K562 (cell line): Measurements from ENCODE around the gene TMEM135.

Experiments used
- MAFF ChIP-seq: IDR thresholded peaks from 2 replicates; pipeline ENCODE4 v1.6.1; 2012; ENCODE audit warnings: low read length, improper control_type of control experiment
- NFIC ChIP-seq: fragments of 450-650 bp; IDR thresholded peaks from 2 replicates; pipeline ENCODE4 v1.6.1; 2017; ENCODE audit warnings: mild to moderate bottlenecking, inconsistent platforms
- RBM17 ChIP-seq: fragments of 200-400 bp; formaldehyde crosslinking; IDR thresholded peaks from 2 replicates; pipeline ENCODE4 v1.6.1; 2017; ENCODE audit warnings: low read depth, mild to moderate bottlenecking, low read length, borderline replicate concordance
- ZNF3 ChIP-seq: fragments of 250-450 bp; sonication (Bioruptor Pico); IDR thresholded peaks from 2 replicates; pipeline ENCODE4 v1.5.0; 2021; ENCODE audit warnings: mild to moderate bottlenecking, moderate library complexity
- TF ChIP-seq, protein P1 (sequence below), 3 experiments: IDR thresholded peaks in 2 of 3; conservative IDR thresholded peaks in 1 of 3; 2 replicates each; pipeline ENCODE4 v1.5.1; 2011 to 2012; ENCODE audit warnings: low read length in 3 of 3, mild to moderate bottlenecking in 3 of 3, control low read depth in 2 of 3, improper control_type of control experiment in 1 of 3, inconsistent platforms in 1 of 3, low read depth in 1 of 3, mixed read lengths in 1 of 3, moderate library complexity in 1 of 3; ENCODE audit not compliant: insufficient read depth in 2 of 3
- TF ChIP-seq, protein P2 (sequence below): sonication (generic); formaldehyde crosslinking; IDR thresholded peaks from 2 replicates; pipeline ENCODE4 v1.8.1; 2023; ENCODE audit warnings: mild to moderate bottlenecking, missing genetic modification reagents
- TF ChIP-seq, protein P3 (sequence below): fragments of 450-650 bp; IDR thresholded peaks from 2 replicates; pipeline ENCODE4 v1.7.1; 2018; ENCODE audit warnings: mild to moderate bottlenecking, low read depth; ENCODE audit not compliant: partially characterized antibody
- TF ChIP-seq, protein P4 (sequence below): fragments of 150-350 bp; IDR thresholded peaks from 2 replicates; pipeline ENCODE4 v1.6.1; 2014; ENCODE audit warnings: low read depth, mild to moderate bottlenecking, low read length, borderline replicate concordance
- TF ChIP-seq, protein P5 (sequence below): fragments of 250-450 bp; sonication (Bioruptor Pico); IDR thresholded peaks from 2 replicates; pipeline ENCODE4 v1.5.0; 2021; ENCODE audit warnings: mild to moderate bottlenecking, borderline replicate concordance

DNA sequence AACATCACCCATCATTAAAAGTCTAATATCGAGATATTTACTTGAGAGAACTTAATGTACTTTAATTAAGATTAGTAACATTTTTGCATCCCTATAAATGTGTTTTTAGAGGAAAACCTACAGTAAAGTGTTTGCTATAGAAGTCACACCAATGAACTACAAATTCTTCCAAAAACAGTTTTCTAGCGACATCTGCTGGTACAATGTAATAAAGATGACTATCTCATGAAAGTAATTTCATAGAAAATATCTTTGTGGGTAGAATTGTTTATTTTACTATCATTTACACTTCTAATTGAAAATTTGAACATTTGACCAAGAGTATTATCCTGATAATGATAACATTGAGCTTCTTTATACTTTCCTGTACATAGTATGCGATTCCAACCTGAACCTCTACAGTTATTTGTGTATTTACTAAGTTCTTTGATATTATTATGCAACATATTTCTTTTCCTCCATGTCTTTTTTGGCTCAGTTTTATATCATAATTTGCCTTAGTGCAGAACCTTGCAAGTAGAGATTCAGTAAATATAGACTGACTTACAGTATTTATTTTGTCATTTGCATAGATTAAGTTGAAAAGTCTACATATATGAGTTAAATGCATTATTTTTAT is 252.7 kb downstream of the TMEM135 start:
- no peak for TF ChIP-seq ZNF3 (CRISPR knock-in tag)
- TF ChIP-seq, protein P1, sequence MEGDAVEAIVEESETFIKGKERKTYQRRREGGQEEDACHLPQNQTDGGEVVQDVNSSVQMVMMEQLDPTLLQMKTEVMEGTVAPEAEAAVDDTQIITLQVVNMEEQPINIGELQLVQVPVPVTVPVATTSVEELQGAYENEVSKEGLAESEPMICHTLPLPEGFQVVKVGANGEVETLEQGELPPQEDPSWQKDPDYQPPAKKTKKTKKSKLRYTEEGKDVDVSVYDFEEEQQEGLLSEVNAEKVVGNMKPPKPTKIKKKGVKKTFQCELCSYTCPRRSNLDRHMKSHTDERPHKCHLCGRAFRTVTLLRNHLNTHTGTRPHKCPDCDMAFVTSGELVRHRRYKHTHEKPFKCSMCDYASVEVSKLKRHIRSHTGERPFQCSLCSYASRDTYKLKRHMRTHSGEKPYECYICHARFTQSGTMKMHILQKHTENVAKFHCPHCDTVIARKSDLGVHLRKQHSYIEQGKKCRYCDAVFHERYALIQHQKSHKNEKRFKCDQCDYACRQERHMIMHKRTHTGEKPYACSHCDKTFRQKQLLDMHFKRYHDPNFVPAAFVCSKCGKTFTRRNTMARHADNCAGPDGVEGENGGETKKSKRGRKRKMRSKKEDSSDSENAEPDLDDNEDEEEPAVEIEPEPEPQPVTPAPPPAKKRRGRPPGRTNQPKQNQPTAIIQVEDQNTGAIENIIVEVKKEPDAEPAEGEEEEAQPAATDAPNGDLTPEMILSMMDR (IDR thresholded peaks at IDR 0.05 in 2 of 3, conservative IDR thresholded peaks at IDR 0.05 in 1 of 3; ENCODE audit: insufficient read depth in 2 of 3, low read depth in 1 of 3, low read length in 3 of 3) = peak in 2 of 3 experiments; percentile 42 to 80; a peak in 3 of 6 replicates
- TF ChIP-seq, protein P2, sequence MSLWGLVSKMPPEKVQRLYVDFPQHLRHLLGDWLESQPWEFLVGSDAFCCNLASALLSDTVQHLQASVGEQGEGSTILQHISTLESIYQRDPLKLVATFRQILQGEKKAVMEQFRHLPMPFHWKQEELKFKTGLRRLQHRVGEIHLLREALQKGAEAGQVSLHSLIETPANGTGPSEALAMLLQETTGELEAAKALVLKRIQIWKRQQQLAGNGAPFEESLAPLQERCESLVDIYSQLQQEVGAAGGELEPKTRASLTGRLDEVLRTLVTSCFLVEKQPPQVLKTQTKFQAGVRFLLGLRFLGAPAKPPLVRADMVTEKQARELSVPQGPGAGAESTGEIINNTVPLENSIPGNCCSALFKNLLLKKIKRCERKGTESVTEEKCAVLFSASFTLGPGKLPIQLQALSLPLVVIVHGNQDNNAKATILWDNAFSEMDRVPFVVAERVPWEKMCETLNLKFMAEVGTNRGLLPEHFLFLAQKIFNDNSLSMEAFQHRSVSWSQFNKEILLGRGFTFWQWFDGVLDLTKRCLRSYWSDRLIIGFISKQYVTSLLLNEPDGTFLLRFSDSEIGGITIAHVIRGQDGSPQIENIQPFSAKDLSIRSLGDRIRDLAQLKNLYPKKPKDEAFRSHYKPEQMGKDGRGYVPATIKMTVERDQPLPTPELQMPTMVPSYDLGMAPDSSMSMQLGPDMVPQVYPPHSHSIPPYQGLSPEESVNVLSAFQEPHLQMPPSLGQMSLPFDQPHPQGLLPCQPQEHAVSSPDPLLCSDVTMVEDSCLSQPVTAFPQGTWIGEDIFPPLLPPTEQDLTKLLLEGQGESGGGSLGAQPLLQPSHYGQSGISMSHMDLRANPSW (CRISPR knock-in tag) = no peak
- no peak for TF ChIP-seq NFIC
- no peak for TF ChIP-seq RBM17
- TF ChIP-seq, protein P3, sequence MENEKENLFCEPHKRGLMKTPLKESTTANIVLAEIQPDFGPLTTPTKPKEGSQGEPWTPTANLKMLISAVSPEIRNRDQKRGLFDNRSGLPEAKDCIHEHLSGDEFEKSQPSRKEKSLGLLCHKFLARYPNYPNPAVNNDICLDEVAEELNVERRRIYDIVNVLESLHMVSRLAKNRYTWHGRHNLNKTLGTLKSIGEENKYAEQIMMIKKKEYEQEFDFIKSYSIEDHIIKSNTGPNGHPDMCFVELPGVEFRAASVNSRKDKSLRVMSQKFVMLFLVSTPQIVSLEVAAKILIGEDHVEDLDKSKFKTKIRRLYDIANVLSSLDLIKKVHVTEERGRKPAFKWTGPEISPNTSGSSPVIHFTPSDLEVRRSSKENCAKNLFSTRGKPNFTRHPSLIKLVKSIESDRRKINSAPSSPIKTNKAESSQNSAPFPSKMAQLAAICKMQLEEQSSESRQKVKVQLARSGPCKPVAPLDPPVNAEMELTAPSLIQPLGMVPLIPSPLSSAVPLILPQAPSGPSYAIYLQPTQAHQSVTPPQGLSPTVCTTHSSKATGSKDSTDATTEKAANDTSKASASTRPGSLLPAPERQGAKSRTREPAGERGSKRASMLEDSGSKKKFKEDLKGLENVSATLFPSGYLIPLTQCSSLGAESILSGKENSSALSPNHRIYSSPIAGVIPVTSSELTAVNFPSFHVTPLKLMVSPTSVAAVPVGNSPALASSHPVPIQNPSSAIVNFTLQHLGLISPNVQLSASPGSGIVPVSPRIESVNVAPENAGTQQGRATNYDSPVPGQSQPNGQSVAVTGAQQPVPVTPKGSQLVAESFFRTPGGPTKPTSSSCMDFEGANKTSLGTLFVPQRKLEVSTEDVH = no peak
- TF ChIP-seq, protein P4, sequence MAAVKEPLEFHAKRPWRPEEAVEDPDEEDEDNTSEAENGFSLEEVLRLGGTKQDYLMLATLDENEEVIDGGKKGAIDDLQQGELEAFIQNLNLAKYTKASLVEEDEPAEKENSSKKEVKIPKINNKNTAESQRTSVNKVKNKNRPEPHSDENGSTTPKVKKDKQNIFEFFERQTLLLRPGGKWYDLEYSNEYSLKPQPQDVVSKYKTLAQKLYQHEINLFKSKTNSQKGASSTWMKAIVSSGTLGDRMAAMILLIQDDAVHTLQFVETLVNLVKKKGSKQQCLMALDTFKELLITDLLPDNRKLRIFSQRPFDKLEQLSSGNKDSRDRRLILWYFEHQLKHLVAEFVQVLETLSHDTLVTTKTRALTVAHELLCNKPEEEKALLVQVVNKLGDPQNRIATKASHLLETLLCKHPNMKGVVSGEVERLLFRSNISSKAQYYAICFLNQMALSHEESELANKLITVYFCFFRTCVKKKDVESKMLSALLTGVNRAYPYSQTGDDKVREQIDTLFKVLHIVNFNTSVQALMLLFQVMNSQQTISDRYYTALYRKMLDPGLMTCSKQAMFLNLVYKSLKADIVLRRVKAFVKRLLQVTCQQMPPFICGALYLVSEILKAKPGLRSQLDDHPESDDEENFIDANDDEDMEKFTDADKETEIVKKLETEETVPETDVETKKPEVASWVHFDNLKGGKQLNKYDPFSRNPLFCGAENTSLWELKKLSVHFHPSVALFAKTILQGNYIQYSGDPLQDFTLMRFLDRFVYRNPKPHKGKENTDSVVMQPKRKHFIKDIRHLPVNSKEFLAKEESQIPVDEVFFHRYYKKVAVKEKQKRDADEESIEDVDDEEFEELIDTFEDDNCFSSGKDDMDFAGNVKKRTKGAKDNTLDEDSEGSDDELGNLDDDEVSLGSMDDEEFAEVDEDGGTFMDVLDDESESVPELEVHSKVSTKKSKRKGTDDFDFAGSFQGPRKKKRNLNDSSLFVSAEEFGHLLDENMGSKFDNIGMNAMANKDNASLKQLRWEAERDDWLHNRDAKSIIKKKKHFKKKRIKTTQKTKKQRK = no peak
- TF ChIP-seq, protein P5, sequence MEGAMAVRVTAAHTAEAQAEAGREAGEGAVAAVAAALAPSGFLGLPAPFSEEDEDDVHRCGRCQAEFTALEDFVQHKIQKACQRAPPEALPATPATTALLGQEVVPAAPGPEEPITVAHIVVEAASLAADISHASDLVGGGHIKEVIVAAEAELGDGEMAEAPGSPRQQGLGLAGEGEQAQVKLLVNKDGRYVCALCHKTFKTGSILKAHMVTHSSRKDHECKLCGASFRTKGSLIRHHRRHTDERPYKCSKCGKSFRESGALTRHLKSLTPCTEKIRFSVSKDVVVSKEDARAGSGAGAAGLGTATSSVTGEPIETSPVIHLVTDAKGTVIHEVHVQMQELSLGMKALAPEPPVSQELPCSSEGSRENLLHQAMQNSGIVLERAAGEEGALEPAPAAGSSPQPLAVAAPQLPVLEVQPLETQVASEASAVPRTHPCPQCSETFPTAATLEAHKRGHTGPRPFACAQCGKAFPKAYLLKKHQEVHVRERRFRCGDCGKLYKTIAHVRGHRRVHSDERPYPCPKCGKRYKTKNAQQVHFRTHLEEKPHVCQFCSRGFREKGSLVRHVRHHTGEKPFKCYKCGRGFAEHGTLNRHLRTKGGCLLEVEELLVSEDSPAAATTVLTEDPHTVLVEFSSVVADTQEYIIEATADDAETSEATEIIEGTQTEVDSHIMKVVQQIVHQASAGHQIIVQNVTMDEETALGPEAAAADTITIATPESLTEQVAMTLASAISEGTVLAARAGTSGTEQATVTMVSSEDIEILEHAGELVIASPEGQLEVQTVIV (CRISPR knock-in tag) = no peak
- no peak for TF ChIP-seq MAFF
